Upper lobe of left lung (tissue), 6 donors: ENCODE data around the gene SPSB1. TPM values are rescaled to one million over a fixed set of nuclear protein-coding genes. Genes with fewer than 3 reads are reported as not detected.

Source experiments
- ATAC-seq, 2 donors: fragments of 200-7000 bp; cut with Tn5 transposase; one replicate each; pipeline ENCODE4 v1.9.1; 2022; ENCODE audit warnings: mild to moderate bottlenecking in 2 of 2, moderate library complexity in 2 of 2; ENCODE audit not compliant: low FRiP score in 2 of 2
- DNase-seq, 2 donors: peaks; one replicate each; pipeline ENCODE4 v3.0.0-alpha.2; 2019 to 2020
- H3K27ac ChIP-seq, 4 donors: fragments of 200-600 bp; sonication (generic); one replicate each; pipeline ENCODE4 v1.5.1; 2016 to 2019
- H3K27me3 ChIP-seq, 4 donors: fragments of 200-600 bp; sonication (generic); one replicate each; pipeline ENCODE4 v1.5.1; 2017 to 2019
- H3K36me3 ChIP-seq, 4 donors: fragments of 200-600 bp; sonication (generic); one replicate each; pipeline ENCODE4 v1.5.1; 2016 to 2019
- H3K4me1 ChIP-seq, 4 donors: fragments of 200-600 bp; sonication (generic); one replicate each; pipeline ENCODE4 v1.5.1; 2018 to 2019
- H3K4me3 ChIP-seq, 4 donors: fragments of 200-600 bp; sonication (generic); one replicate each; pipeline ENCODE4 v1.5.1; 2017 to 2019; ENCODE audit warnings: mild to moderate bottlenecking in 2 of 4, moderate library complexity in 1 of 4
- H3K9me3 ChIP-seq, 4 donors: fragments of 200-600 bp; sonication (generic); one replicate each; pipeline ENCODE4 v1.5.1; 2018 to 2019
- EP300 ChIP-seq, 4 donors: sonication (generic); formaldehyde crosslinking; IDR thresholded peaks; one replicate each; pipeline ENCODE4 v1.5.1; 2017; ENCODE audit warnings: antibody characterized with exemption in 4 of 4, control low read depth in 2 of 4
- POLR2A ChIP-seq, 4 donors: fragments of 450-650 bp; IDR thresholded peaks; one replicate each; pipeline ENCODE4 v1.5.1; 2016 to 2017; ENCODE audit warnings: antibody characterized with exemption in 4 of 4, mild to moderate bottlenecking in 2 of 4
- POLR2AphosphoS5 ChIP-seq, 2 donors: sonication (generic); formaldehyde crosslinking; IDR thresholded peaks; one replicate each; pipeline ENCODE4 v1.5.1; 2017; ENCODE audit warnings: antibody characterized with exemption in 2 of 2
- WGBS, 2 donors: methylation state at CpG; one replicate each; pipeline ENCODE4 v1.1.5; 2017 to 2018; 5-methylcytosine and 5-hydroxymethylcytosine counted together
- total RNA-seq, 6 donors: library from RNA; depleted of rRNA in 4 of 6; stranded (reverse); fragments of >200 nt in 4 of 6; gene quantifications; one replicate each; pipeline versions ENCODE4 v1.1.0 to v1.2.1, GENCODE V29; 2016 to 2021
- TF ChIP-seq, protein P1 (sequence below), 6 experiments: fragments of 450-650 bp in 4 of 6; fragments of 200-600 bp in 2 of 6; sonication (generic) in 2 of 6; IDR thresholded peaks; one replicate each; pipeline ENCODE4 v1.5.1; 2016 to 2019; ENCODE audit warnings: antibody characterized with exemption in 6 of 6
- donor health status: DM: no; HTN: no; CAD: no; lungs with moderate emphysema.
- donor health status: DM: no; HTN: yes; CAD: no; lungs with severe emphysema.

SPSB1 gene
- total RNA-seq, 6 donors from 2014 or later = 21.0 to 49.1 (median 30.3) TPM

GRCh38 chr1:9324246-9325096 lies 31.8 kb downstream of the SPSB1 start:
- Histone ChIP-seq H3K4me1 (peaks cover 8 to 46% (median 21%) of the 10 kb centered on the region in 4 donors), H3K36me3 (no peaks in the 10 kb centered on the region), H3K27ac (peak overlapping the region in 1 of 4 donors; percentile 21), H3K27me3 (no peaks in the 10 kb centered on the region), H3K4me3 (no peak overlapping the region), H3K9me3 (no peaks in the 10 kb centered on the region)
- 87 to 97% methylated on average over 25 to 33 of the region's 33 CpGs for WGBS, 2 donors
- ATAC-seq (no peak), DNase-seq (no peak)
- TF ChIP-seq, protein P1, sequence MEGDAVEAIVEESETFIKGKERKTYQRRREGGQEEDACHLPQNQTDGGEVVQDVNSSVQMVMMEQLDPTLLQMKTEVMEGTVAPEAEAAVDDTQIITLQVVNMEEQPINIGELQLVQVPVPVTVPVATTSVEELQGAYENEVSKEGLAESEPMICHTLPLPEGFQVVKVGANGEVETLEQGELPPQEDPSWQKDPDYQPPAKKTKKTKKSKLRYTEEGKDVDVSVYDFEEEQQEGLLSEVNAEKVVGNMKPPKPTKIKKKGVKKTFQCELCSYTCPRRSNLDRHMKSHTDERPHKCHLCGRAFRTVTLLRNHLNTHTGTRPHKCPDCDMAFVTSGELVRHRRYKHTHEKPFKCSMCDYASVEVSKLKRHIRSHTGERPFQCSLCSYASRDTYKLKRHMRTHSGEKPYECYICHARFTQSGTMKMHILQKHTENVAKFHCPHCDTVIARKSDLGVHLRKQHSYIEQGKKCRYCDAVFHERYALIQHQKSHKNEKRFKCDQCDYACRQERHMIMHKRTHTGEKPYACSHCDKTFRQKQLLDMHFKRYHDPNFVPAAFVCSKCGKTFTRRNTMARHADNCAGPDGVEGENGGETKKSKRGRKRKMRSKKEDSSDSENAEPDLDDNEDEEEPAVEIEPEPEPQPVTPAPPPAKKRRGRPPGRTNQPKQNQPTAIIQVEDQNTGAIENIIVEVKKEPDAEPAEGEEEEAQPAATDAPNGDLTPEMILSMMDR (IDR thresholded peaks at IDR 0.05) = no peak
- TF ChIP-seq POLR2AphosphoS5 (IDR thresholded peaks at IDR 0.05) (no peak), POLR2A (IDR thresholded peaks at IDR 0.05) (no peak), EP300 (IDR thresholded peaks at IDR 0.05) (no peak)

- Histone ChIP-seq H3K36me3 (no peaks in the 10 kb centered on the region), H3K4me1 (peaks cover 8 to 32% (median 14%) of the 10 kb centered on the region in 4 donors), H3K27me3 (no peaks in the 10 kb centered on the region), H3K9me3 (no peaks in the 10 kb centered on the region), H3K27ac (peak overlapping the region in 3 of 4 donors; percentile 50 to 69 (median 66)), H3K4me3 (no peak overlapping the region)
- peak in 1 of 2 donors; percentile 27 for ATAC-seq
- TF ChIP-seq, protein P1 (IDR thresholded peaks at IDR 0.05) = no peak
- TF ChIP-seq POLR2A (IDR thresholded peaks at IDR 0.05) = no peak
- TF ChIP-seq POLR2AphosphoS5 (IDR thresholded peaks at IDR 0.05) = no peak
- TF ChIP-seq EP300 (IDR thresholded peaks at IDR 0.05) = no peak
- WGBS, 2 donors = 83 to 92% methylated on average over 8 to 9 of the region's 9 CpGs
- DNase-seq = no peak
These were observed 33.9 kb downstream of the SPSB1 start for GRCh38 chr1:9326596-9326995.

- Histone ChIP-seq H3K9me3 (no peaks in the 10 kb centered on the region), H3K36me3 (no peaks in the 10 kb centered on the region), H3K4me3 (no peak overlapping the region), H3K27ac (no peak overlapping the region), H3K4me1 (peaks cover 0 to 20% (median 10%) of the 10 kb centered on the region in 4 donors), H3K27me3 (no peaks in the 10 kb centered on the region)
- ATAC-seq (no peak), DNase-seq (no peak)
- WGBS, 2 donors = 87 to 93% methylated on average over 9 of the region's 9 CpGs
- TF ChIP-seq POLR2AphosphoS5 (IDR thresholded peaks at IDR 0.05) (no peak), POLR2A (IDR thresholded peaks at IDR 0.05) (no peak), EP300 (IDR thresholded peaks at IDR 0.05) (no peak)
- TF ChIP-seq, protein P1 (IDR thresholded peaks at IDR 0.05) = no peak
These were observed 35.5 kb downstream of the SPSB1 start for GRCh38 chr1:9328201-9328600.

DNA sequence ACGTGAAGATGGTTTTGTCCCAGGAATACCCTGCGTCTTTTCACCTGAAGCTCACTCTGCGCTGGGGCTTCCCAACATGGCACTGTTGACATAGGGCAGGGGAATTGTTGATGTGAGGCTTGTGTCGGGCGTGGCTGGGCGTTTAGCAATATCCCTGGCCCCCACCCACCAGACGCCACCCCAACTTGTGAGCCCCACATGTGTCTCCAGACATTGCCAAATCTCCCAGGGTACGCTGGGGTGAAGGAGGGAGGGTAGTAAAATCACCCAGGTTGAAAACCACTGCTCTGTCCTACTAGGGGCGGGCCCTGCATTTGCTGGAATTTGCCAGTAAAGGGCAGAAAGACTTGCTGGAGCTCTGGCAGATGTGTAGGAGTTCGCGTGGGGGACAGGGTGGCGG lies 36.0 kb downstream of the SPSB1 start:
- no peak for TF ChIP-seq POLR2A (IDR thresholded peaks at IDR 0.05)
- ATAC-seq (no peak), DNase-seq (no peak)
- peaks cover 0 to 20% (median 10%) of the 10 kb centered on the region in 4 donors for H3K4me1 ChIP-seq
- no peak overlapping the region for H3K4me3 ChIP-seq
- H3K27ac ChIP-seq = no peak overlapping the region
- 76 to 86% methylated on average over 9 to 12 of the region's 12 CpGs for WGBS, 2 donors
- H3K9me3 ChIP-seq = no peaks in the 10 kb centered on the region
- no peaks in the 10 kb centered on the region for H3K27me3 ChIP-seq
- no peaks in the 10 kb centered on the region for H3K36me3 ChIP-seq

- TF ChIP-seq EP300 (IDR thresholded peaks at IDR 0.05) (no peak), POLR2A (IDR thresholded peaks at IDR 0.05) (no peak), POLR2AphosphoS5 (IDR thresholded peaks at IDR 0.05) (no peak)
- TF ChIP-seq, protein P1 (IDR thresholded peaks at IDR 0.05) = no peak
- Histone ChIP-seq H3K36me3 (no peaks in the 10 kb centered on the region), H3K27me3 (no peaks in the 10 kb centered on the region), H3K4me3 (no peak overlapping the region), H3K27ac (no peak overlapping the region), H3K4me1 (peaks cover 0 to 20% (median 5%) of the 10 kb centered on the region in 4 donors), H3K9me3 (no peaks in the 10 kb centered on the region)
- WGBS, 2 donors = 66 to 75% methylated on average over 8 of the region's 8 CpGs
- DNase-seq (no peak), ATAC-seq (no peak)
These were observed 38.3 kb downstream of the SPSB1 start for GRCh38 chr1:9331016-9331415.
